Transverse colon (tissue), 4 donors: ENCODE measurements around the gene PTPRC. TPM values are rescaled to one million over a fixed set of nuclear protein-coding genes. Genes with fewer than 3 reads are reported as not detected.

Experiments used
- DNase-seq: peaks from one replicate; pipeline ENCODE4 v3.0.0-alpha.2; 2019
- H3K27ac ChIP-seq, 4 donors: fragments of 200-600 bp; sonication (generic); 2 replicates each; pipeline ENCODE4 v1.5.1; 2016 to 2018; ENCODE audit warnings: inconsistent platforms in 4 of 4
- H3K27me3 ChIP-seq: fragments of 200-600 bp; sonication (generic); 2 replicates; pipeline ENCODE4 v1.5.1; 2017; ENCODE audit warnings: inconsistent platforms
- H3K36me3 ChIP-seq, 4 donors: fragments of 200-600 bp; sonication (generic); 2 replicates each; pipeline ENCODE4 v1.5.1; 2017 to 2019; ENCODE audit warnings: inconsistent platforms in 4 of 4
- H3K4me1 ChIP-seq, 4 donors: fragments of 200-600 bp; sonication (generic); 2 replicates each; pipeline ENCODE4 v1.5.1; 2017 to 2020; ENCODE audit warnings: inconsistent platforms in 4 of 4
- H3K4me3 ChIP-seq, 4 donors: fragments of 200-600 bp; sonication (generic); 1 replicate in 1 of 4; 2 replicates in 3 of 4; pipeline versions ENCODE4 v1.5.1 to v1.6.1; 2017 to 2019; ENCODE audit warnings: inconsistent platforms in 4 of 4
- H3K9me3 ChIP-seq, 2 donors: fragments of 200-600 bp; sonication (generic); 2 replicates each; pipeline ENCODE4 v1.5.1; 2017 to 2019; ENCODE audit warnings: inconsistent platforms in 2 of 2
- CTCF ChIP-seq, 5 experiments: fragments of 200-600 bp in 3 of 5; fragments of 450-650 bp in 2 of 5; sonication (generic) in 3 of 5; IDR thresholded peaks; 1 replicate in 2 of 5; 2 replicates in 3 of 5; pipeline ENCODE4 v1.5.1; 2016 to 2017; ENCODE audit warnings: antibody characterized with exemption in 5 of 5, inconsistent platforms in 3 of 5, mild to moderate bottlenecking in 2 of 5, moderate library complexity in 1 of 5
- EP300 ChIP-seq: sonication (generic); formaldehyde crosslinking; IDR thresholded peaks from one replicate; pipeline ENCODE4 v1.6.1; 2017; ENCODE audit warnings: antibody characterized with exemption, low read depth
- POLR2A ChIP-seq: fragments of 450-650 bp; IDR thresholded peaks from one replicate; pipeline ENCODE4 v1.6.1; 2016; ENCODE audit warnings: antibody characterized with exemption, mild to moderate bottlenecking, moderate library complexity
- POLR2AphosphoS5 ChIP-seq, 3 donors: sonication (generic); formaldehyde crosslinking; IDR thresholded peaks; one replicate each; pipeline ENCODE4 v1.6.1; 2016; ENCODE audit warnings: antibody characterized with exemption in 3 of 3
- WGBS, 2 donors: methylation state at CpG; one replicate each; pipeline ENCODE4 v1.1.5; 2018; ENCODE audit warnings: low coverage in 1 of 2; 5-methylcytosine and 5-hydroxymethylcytosine counted together
- in situ Hi-C, 4 donors: fragments of 200-750 bp; cut with MboI; loops; one replicate each; pipeline versions ENCODE4 v1.15.0 to v1.15.1; 2017; ENCODE audit warnings: low sequenced_read_pairs in 3 of 4, low pct_ligation_motif_present in 1 of 4, low pct_unique_long_range_greater_than_20kb in 1 of 4
- intact Hi-C: fragments of 100-400 bp; cut with DNase I; formaldehyde crosslinking; loops from one replicate; pipeline ENCODE4 v1.15.1; 2023; ENCODE audit warnings: low total_unique reads
- total RNA-seq, 4 donors: library from RNA; depleted of rRNA; stranded (reverse); fragments of >200 nt; gene quantifications; one replicate each; pipeline ENCODE4 v1.1.0, GENCODE V29; 2016

The PTPRC gene
- total RNA-seq, 4 donors from 2014 or later, result 6.4 to 50.7 (median 25.6) TPM

- DNase-seq, result no peak
- no peak for TF ChIP-seq POLR2AphosphoS5 (IDR thresholded peaks at IDR 0.05)
- TF ChIP-seq CTCF (IDR thresholded peaks at IDR 0.05), result no peak
- no peak for TF ChIP-seq POLR2A
- TF ChIP-seq EP300, result no peak
- Histone ChIP-seq H3K27ac (no peak overlapping the region), H3K4me1 (peaks cover 0 to 4% (median 0%) of the 10 kb centered on the region in 4 donors), H3K36me3 (no peaks in the 10 kb centered on the region), H3K9me3 (no peaks in the 10 kb centered on the region), H3K27me3 (no peaks in the 10 kb centered on the region), H3K4me3 (no peak overlapping the region)
- intact Hi-C loops (no loop called here), in situ Hi-C loops (no loop called here)
These were observed 9.2 kb upstream of the PTPRC start for GRCh38 chr1:198629610-198630009.

- TF ChIP-seq CTCF (IDR thresholded peaks at IDR 0.05) (no peak), POLR2A (no peak), EP300 (no peak), POLR2AphosphoS5 (IDR thresholded peaks at IDR 0.05) (no peak)
- Histone ChIP-seq H3K36me3 (no peaks in the 10 kb centered on the region), H3K9me3 (no peaks in the 10 kb centered on the region), H3K27me3 (no peaks in the 10 kb centered on the region), H3K4me1 (peaks cover 0 to 4% (median 0%) of the 10 kb centered on the region in 4 donors), H3K4me3 (no peak overlapping the region), H3K27ac (no peak overlapping the region)
- in situ Hi-C loops, result no loop called here
- DNase-seq, result no peak
- 79 to 100% methylated on average over 1 of the region's 1 CpG for WGBS, 2 donors
- intact Hi-C loops, result no loop called here
These were observed 8.0 kb upstream of the PTPRC start for GRCh38 chr1:198630863-198631262.

- intact Hi-C loops, result no loop called here
- no peak for DNase-seq
- H3K36me3 ChIP-seq, result no peaks in the 10 kb centered on the region
- WGBS, 2 donors, result 86% methylated on average over 1 of the region's 1 CpG
- no peaks in the 10 kb centered on the region for H3K9me3 ChIP-seq
- no peak for TF ChIP-seq CTCF (IDR thresholded peaks at IDR 0.05)
- no peak for TF ChIP-seq POLR2A
- TF ChIP-seq EP300, result no peak
- TF ChIP-seq POLR2AphosphoS5 (IDR thresholded peaks at IDR 0.05), result no peak
- no peaks in the 10 kb centered on the region for H3K27me3 ChIP-seq
- H3K4me1 ChIP-seq, result peaks cover 0 to 4% (median 0%) of the 10 kb centered on the region in 4 donors
- no peak overlapping the region for H3K4me3 ChIP-seq
- in situ Hi-C loops, result no loop called here
- no peak overlapping the region for H3K27ac ChIP-seq
These were observed 7.5 kb upstream of the PTPRC start for GRCh38 chr1:198631292-198631691.

- Histone ChIP-seq H3K36me3 (no peaks in the 10 kb centered on the region), H3K4me3 (no peak overlapping the region), H3K4me1 (peaks cover 0 to 4% (median 0%) of the 10 kb centered on the region in 4 donors), H3K27ac (no peak overlapping the region), H3K9me3 (no peaks in the 10 kb centered on the region), H3K27me3 (no peaks in the 10 kb centered on the region)
- intact Hi-C loops, result no loop called here
- DNase-seq, result no peak
- in situ Hi-C loops, result no loop called here
- 75 to 93% methylated on average over 2 of the region's 2 CpGs for WGBS, 2 donors
- no peak for TF ChIP-seq POLR2A
These were observed 6.8 kb upstream of the PTPRC start for GRCh38 chr1:198632007-198632406.

GRCh38 chr1:198633675-198634121 is 5.1 kb upstream of the PTPRC start:
- TF ChIP-seq POLR2A, result no peak
- no peak for TF ChIP-seq POLR2AphosphoS5 (IDR thresholded peaks at IDR 0.05)
- no peaks in the 10 kb centered on the region for H3K36me3 ChIP-seq
- in situ Hi-C loops, result no loop called here
- H3K27me3 ChIP-seq, result no peaks in the 10 kb centered on the region
- no peak overlapping the region for H3K27ac ChIP-seq
- H3K4me3 ChIP-seq, result no peak overlapping the region
- WGBS, 2 donors, result 93% methylated on average over 2 of the region's 2 CpGs; no CpG with 5 or more reads in 1 of the 2 donors
- H3K9me3 ChIP-seq, result no peaks in the 10 kb centered on the region
- DNase-seq, result no peak
- intact Hi-C loops, result no loop called here
- H3K4me1 ChIP-seq, result no peaks in the 10 kb centered on the region
